ENCODE results near the gene CORO7.
"Not testable (repeated sequence)": the region's sequence is repeated elsewhere in the genome, so short reads cannot be mapped to it uniquely, and the experiment has no call there.

Gene CORO7

DNA sequence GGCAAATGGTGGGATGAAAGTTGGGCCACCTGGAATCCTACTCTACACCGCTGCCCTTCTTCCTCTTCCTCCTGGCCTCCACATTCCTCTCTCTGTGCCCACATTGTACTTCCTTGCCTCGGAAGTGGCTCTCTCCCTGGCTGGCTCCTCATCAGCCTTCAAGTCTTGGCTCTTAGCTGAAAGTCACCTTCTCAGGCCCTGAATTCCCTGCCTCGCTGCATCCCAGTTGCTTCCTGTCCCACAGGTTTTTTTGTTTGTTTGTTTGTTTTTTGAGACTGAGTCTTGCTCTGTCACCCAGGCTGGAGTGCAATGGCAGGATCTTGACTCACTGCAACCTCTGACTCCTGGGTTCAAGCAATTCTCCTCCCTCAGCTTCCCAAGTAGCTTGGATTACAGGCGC lies 62.7 kb downstream of the CORO7 start:
- no peak for DNase-seq (ENCODE audit: low read depth in 2 of 2)

DNA sequence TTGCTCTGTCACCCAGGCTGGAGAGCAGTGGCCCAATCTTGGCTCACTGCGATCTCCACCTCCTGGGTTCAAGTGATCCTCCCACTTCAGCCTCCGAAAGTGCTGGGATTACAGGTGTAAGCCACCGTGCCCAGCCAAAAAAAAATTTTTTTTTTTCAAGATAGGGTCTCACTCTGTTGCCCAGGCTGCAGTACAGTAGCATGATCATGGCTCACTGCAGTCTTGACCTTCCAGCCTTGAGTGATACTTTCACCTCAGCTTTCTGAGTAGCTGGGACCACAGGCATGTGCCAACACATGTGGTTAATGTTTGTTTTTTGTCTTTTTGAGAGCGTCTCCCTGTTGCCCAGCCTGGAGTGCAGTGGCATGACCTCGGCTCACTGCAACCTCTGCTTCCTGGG lies 63.6 kb downstream of the CORO7 start:
- no peak for DNase-seq (ENCODE audit: low read depth in 2 of 2)

DNA sequence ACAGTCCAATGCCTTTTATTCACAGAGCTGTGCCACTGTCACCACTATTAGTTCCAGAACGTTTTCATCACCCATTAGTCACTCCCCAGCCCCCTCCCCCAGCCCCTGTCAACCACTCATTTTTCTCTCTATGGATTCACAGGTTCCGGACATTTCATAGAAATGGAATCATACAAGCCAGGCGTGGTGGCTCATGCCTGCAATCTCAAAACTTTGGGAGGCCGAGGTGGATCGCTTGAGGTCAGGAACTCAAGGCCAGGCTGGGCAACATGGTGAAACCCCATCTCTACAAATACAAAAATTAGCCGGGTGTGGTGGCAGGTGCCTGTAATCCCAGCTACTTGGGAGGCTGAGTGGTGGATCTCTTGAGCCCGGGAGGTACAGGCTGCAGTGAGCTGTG lies 64.5 kb downstream of the CORO7 start:
- no peak for DNase-seq (ENCODE audit: low read depth in 2 of 2)

GRCh38 chr16:4350787-4351659 lies 65.4 kb downstream of the CORO7 start, which contains the start of gene PAM16:
PAM16 (minus strand) TSS chr16:4351321; CDS start chr16:4351234, 87 bp downstream.
- peak; percentile 95 to 97 for DNase-seq (ENCODE audit: low read depth in 2 of 2)

DNA sequence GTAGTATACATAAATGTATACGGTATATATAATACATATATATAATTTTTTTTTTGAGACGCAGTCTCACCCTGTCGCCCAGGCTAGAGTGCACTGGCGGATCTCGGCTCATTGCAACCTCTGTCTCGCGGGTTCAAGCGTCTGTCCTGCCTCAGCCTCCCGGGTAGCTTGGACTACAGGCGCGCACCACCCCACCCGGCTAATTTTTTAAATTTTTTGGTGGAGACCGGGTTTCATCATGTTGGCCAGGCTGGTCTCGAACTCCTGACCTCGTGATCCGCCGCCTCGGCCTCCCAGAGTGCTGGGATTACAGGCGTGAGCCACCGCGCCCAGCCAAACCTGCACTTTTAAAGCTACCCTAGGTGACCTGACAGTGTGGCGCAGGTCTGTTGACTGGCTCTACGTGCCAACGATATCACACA lies 66.0 kb downstream of the CORO7 start:
- DNase-seq (ENCODE audit: low read depth in 2 of 2), result no peak

DNA sequence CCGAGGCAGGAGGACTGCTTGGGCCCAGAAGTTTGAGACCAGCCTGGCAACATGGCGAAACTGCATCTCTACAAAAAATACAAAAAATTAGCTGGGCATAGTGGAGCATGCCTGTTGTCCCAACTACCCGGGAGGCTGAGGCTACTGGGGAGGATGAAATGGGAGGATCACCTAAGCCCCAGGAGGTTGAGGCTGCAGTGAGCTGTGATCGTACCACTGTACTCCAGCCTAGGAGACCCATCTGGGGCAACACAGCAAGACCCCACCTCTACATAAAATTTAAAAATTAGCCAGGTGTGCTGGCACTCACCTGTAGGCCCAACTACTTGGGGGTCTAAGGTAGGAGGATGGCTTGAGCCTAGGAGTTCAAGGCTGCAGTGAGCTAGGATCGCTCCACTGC lies 67.1 kb downstream of the CORO7 start:
- DNase-seq (ENCODE audit: low read depth in 2 of 2), result no peak

GRCh38 chr16:4347765-4348509 lies 68.5 kb downstream of the CORO7 start:
- DNase-seq (ENCODE audit: low read depth in 2 of 2), result no peak

DNA sequence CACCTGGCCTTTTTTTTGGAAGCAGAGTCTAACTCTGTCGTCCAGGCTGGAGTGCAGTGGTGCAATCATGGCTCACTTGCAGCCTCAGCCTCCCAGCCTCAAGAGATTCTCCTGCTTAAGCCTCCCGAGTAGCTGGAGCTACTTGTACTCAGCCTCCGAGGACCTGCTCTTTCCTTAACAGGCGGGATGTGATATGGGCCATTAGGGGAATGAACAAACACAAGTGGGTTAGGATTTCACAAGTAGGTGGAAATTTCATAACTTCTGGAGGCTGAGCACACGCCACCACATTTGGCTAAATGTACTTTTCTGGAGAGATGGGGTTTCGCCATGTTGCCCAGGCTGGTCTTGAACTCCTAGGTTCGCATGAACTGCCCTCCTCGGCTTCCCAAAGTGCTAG lies 69.4 kb downstream of the CORO7 start:
- DNase-seq (ENCODE audit: low read depth in 2 of 2), result no peak

DNA sequence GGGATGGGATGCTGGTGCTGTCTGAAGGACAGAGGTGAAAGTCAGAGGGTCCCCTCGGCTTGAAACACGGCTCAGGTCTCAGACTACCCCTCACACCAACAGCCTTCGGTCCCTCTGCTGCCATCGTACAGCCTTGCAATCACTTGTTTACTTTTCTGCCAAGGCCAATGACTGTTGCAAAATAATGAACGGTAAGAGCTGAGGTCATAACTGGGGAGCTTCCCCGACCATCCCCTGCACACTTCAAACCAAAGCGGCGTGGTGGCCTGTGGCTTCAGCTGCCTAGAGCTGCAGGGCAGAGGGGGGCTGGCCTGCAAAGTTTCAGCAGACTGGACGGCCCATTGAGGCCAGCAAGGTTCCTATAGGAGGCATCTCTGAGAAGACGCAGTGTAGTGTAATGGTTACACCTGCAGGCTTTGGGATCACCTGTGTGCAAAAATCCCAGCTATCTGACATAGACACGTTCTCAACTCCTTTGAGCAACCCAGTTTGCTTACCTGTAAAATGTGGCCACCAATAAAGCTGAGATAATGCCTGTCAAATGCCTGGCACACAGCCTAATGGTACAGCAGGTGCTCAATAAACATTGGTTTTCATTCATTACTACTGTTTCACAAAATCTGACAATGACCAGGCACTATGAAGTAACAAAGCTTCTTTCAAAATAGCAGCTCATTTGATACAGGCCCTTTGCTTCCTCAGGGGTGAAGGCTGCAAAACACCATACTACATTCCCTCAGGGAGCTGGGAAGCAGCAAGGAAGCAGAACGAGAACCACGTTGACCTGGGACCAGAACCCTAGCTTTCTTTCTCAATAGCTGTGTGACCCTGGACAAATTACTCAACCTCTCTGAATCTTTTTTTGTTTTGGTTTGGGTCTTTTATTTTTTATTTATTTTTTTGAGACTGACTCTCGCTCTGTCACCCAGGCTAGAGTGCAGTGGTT lies 70.3 kb downstream of the CORO7 start:
- DNase-seq (ENCODE audit: low read depth in 2 of 2), result no peak

DNA sequence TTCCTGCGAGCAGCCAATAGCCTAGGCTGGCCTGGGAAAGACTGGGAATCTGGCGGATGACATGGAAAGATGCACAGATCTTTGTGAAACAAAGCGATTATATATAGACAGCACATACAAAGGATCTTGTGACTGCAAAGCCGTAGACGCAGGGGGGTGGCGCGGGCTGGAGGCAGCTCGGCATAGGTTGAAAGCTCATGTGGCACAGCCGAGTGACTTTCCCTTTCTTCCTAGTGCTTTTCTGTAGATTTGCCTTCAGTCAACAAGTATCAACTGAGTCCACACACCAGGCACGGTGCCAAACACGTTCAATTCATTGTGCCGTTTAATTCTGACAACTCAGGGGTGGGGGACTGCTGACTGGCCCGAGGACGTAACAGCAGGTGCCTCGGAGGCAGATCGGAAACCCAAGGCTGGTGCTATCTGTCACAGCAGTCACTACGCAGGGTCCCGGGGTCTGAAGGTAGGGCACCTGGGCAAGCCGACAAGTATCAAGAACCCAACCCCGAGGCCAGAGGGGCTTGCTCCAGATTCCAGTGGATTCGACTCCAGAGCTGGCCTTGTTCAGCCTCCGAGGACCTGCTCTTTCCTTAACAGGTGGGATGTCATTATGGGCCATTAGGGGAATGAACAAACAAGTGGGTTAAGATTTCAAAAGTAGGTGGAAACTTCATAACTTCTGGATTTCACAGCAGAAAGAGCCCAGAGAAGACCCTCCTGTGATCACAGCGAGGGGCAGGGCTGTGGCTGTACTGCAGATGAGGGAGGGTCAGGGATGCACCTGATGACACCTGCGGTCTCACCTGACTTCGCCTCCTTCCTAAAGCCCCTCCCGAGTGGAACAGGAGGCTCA lies 71.2 kb downstream of the CORO7 start:
- no peak for DNase-seq (ENCODE audit: low read depth in 2 of 2)

DNA sequence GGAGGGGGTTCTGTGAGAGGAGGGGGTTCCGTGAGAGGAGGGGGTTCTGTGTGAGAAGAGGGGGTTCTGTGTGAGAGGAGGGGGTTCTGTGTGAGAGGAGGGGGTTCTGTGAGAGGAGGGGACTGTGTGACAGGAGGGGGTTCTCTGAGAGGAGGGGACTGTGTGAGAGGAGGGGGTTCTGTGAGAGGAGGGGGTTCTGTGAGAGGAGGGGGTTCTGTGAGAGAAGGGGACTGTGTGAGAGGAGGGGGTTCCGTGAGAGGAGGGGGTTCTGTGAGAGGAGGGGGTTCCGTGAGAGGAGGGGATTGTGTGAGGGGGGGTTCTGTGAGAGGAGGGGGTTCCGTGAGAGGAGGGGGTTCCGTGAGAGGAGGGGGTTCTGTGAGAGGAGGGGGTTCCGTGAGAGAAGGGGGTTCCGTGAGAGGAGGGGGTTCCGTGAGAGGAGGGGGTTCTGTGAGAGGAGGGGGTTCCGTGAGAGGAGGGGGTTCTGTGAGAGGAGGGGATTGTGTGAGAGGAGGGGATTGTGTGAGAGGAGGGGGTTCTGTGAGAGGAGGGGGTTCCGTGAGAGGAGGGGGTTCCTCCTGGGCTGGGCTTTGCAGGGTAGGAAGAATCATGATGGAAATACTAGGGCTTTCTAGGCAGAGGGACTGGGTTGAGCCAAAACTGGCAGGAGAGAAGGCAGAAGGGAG lies 72.0 kb downstream of the CORO7 start:
- not testable (repeated sequence) for DNase-seq (ENCODE audit: low read depth in 2 of 2)

DNA sequence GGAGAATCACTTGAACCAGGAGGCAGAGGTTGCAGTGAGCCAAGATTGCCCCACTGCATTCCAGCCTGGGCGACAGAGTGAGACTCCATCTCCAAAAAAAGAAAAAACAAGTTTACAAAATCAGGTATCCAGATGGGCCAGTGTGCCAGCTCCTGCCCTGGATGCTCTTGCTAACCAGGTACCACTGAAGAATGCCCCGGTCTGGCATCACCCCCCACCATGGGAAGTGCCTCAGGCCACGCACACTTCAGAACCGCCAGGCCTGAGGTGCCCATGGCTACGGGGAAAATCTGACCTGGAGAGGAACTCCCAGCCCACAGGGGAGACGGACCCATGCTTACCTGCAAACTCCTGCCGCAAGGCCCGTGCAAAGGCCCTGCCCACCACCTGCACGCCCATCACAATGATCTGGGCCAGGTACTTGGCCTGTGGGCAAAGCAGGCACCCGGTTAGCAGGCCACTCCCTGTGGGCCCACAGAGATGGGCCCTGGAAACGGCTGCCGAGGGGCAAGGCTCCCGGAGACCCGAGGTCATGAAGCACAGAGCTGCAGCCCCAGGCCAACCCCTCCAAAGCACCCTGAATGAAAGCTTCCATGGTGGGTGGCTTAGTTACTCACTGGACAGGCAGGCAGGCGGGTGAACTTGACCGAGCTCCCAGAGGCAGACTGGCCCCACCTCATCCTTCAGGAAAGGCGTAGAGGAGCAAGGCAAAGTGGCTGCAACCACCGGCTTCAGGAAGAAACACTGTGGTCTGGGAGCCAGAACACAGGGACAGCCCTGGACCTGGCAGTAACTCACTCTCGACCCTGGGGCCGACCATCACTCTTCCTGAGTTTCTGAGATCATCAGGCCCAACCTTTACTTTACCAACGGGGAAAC lies 73.3 kb downstream of the CORO7 start:
- no peak for DNase-seq (ENCODE audit: low read depth in 2 of 2)

- no peak for DNase-seq (ENCODE audit: low read depth in 2 of 2)
Measured at GRCh38 chr16:4341250-4341649, 75.1 kb downstream of the CORO7 start.

GRCh38 chr16:4340443-4340842 lies 76.0 kb downstream of the CORO7 start:
- DNase-seq (ENCODE audit: low read depth in 2 of 2), result no peak

DNA sequence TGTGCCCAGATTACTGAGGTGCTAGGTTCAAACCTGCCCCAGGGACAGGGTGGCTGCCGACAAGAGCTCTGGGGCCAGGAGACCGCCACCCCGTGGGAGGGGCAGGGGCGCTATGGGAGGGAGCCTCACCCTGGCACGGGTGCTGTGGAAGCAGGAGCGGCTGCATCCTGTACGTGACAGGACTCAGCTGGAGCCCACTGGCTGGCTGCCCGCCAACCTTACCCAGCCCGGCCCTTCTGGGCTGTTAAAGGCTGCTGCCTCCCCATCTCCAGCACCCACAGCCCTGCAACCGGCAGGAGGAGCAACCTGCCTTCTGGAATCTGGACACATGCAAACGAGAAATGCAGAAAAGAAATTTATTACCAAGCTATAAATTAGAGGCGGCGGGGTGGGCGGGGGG lies 76.5 kb downstream of the CORO7 start:
- DNase-seq (ENCODE audit: low read depth in 2 of 2), result no peak

GRCh38 chr16:4339455-4339854 lies 76.9 kb downstream of the CORO7 start:
- DNase-seq (ENCODE audit: low read depth in 2 of 2), result no peak

- DNase-seq (ENCODE audit: low read depth in 2 of 2), result no peak
Measured at GRCh38 chr16:4338712-4339299, 77.6 kb downstream of the CORO7 start.

GRCh38 chr16:4338125-4338582 lies 78.2 kb downstream of the CORO7 start:
- DNase-seq (ENCODE audit: low read depth in 2 of 2), result no peak

Measured in stimulated activated CD8-positive, alpha-beta memory T cell treated with anti-CD3 and anti-CD28 coated beads, Interleukin-7, amount 100 ng/mL, for 4 hours (primary cell).